ENCODE measurements around the gene BFSP2.

GRCh38 chr3:133472889-133473288, 73.0 kb downstream of the BFSP2 start:
- TF ChIP-seq CTCF (conservative IDR thresholded peaks at IDR 0.05; ENCODE audit: low read length) (no peak), EZH2phosphoT487 (IDR thresholded peaks at IDR 0.05; ENCODE audit: borderline replicate concordance) (no peak)
